ENCODE data around the gene AKNAD1.
A peak's percentile ranks its signal among the peaks of the same experiment; 100 is the strongest.

AKNAD1 gene

DNA sequence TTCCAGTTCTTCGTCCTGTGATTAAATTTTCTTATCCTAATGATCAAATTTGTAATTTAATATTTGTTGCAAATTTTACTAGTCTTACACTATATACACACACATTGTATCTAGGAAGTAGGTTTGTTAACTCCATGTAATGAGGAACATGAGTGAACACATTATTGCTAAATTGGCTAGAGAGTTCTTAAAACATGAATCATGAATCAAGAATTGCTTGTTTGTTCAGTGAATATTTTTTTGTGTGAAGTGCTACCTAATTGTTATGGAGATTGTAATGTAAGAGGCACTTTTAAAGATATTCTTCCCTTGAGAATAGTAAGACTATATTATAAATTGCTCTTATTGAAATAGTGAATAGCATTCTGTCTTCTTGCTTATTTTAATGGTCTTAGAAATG is 24.5 kb upstream of the AKNAD1 start:
- DNase-seq (ENCODE audit: low read depth), result peak; percentile 16
- no peak overlapping the region for H3K4me3 ChIP-seq (ENCODE audit: low read depth, low read length)
- TF ChIP-seq MYC (IDR thresholded peaks at IDR 0.05; ENCODE audit: low read depth, low read length) (no peak), POLR2A (IDR thresholded peaks at IDR 0.05; ENCODE audit: extremely low read depth, insufficient read length) (no peak)
- TF ChIP-seq, protein P1, sequence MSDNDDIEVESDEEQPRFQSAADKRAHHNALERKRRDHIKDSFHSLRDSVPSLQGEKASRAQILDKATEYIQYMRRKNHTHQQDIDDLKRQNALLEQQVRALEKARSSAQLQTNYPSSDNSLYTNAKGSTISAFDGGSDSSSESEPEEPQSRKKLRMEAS (IDR thresholded peaks at IDR 0.05; ENCODE audit: low read depth, low read length), result no peak
- TF ChIP-seq, protein P2, sequence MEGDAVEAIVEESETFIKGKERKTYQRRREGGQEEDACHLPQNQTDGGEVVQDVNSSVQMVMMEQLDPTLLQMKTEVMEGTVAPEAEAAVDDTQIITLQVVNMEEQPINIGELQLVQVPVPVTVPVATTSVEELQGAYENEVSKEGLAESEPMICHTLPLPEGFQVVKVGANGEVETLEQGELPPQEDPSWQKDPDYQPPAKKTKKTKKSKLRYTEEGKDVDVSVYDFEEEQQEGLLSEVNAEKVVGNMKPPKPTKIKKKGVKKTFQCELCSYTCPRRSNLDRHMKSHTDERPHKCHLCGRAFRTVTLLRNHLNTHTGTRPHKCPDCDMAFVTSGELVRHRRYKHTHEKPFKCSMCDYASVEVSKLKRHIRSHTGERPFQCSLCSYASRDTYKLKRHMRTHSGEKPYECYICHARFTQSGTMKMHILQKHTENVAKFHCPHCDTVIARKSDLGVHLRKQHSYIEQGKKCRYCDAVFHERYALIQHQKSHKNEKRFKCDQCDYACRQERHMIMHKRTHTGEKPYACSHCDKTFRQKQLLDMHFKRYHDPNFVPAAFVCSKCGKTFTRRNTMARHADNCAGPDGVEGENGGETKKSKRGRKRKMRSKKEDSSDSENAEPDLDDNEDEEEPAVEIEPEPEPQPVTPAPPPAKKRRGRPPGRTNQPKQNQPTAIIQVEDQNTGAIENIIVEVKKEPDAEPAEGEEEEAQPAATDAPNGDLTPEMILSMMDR (IDR thresholded peaks at IDR 0.05; ENCODE audit: low read depth, low read length), result no peak

DNA sequence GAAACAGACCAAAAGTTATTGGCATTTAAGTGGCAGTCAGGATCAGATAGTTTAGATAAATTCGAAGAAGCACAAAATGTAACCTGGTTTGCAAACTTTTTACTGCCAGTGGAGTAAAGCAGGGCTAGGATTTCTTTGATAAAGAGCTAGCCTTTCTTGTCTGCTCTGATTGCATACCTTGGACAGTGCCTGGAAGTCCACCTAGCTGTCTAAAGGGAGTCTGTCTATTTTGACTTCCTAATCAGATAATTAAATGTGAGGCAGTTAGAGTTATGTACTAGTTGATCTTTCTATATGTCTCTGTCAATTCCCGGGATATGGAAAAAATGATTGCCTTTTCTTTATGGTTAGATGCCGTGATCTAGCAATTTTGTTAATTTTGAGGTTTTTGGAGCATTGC is 24.0 kb upstream of the AKNAD1 start:
- no peak overlapping the region for H3K4me3 ChIP-seq (ENCODE audit: low read depth, low read length)
- TF ChIP-seq, protein P2 (IDR thresholded peaks at IDR 0.05; ENCODE audit: low read depth, low read length), result no peak
- TF ChIP-seq, protein P1 (IDR thresholded peaks at IDR 0.05; ENCODE audit: low read depth, low read length), result no peak
- TF ChIP-seq POLR2A (IDR thresholded peaks at IDR 0.05; ENCODE audit: extremely low read depth, insufficient read length) (no peak), MYC (IDR thresholded peaks at IDR 0.05; ENCODE audit: low read depth, low read length) (no peak)
- DNase-seq (ENCODE audit: low read depth), result no peak

DNA sequence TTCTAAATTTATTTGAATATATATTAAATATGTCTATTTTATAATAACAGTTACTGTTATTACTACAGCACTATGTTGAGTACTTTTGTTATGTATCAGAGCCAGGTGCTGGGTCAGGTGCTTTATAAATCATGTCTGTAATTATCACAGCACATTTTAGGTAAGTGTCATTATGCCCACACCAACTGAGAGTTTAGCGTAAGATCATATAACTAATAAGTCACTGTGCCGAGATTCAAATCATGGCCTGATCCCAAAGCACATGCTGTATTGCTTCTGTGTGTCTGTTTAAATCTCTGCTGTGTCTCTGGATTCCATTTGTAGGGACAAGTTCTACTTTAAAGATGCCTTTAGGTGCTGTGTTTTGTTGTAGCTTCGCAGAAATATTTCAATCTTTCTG is 21.8 kb upstream of the AKNAD1 start:
- no peak for DNase-seq (ENCODE audit: low read depth)
- no peak overlapping the region for H3K4me3 ChIP-seq (ENCODE audit: low read depth, low read length)
- TF ChIP-seq POLR2A (IDR thresholded peaks at IDR 0.05; ENCODE audit: extremely low read depth, insufficient read length), result no peak
- TF ChIP-seq, protein P1 (IDR thresholded peaks at IDR 0.05; ENCODE audit: low read depth, low read length), result no peak
- TF ChIP-seq, protein P2 (IDR thresholded peaks at IDR 0.05; ENCODE audit: low read depth, low read length), result no peak
- no peak for TF ChIP-seq MYC (IDR thresholded peaks at IDR 0.05; ENCODE audit: low read depth, low read length)

DNA sequence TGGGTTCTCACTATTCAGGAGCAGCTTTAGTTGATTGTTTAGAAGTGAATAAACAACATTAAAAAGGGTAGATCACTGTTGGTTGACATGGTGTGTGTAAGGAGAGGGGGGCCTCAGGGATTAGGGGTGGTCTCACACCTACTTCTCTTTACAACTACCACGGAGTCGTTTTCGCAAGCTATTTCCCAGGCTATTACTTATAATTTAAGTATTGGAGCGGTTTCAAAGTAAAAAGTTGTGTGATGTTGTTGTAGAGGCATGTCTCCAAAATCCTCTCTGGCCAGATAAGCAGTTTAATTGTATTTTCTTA is 21.2 kb upstream of the AKNAD1 start:
- TF ChIP-seq, protein P1 (IDR thresholded peaks at IDR 0.05; ENCODE audit: low read depth, low read length), result no peak
- no peak for TF ChIP-seq POLR2A (IDR thresholded peaks at IDR 0.05; ENCODE audit: extremely low read depth, insufficient read length)
- no peak for TF ChIP-seq MYC (IDR thresholded peaks at IDR 0.05; ENCODE audit: low read depth, low read length)
- TF ChIP-seq, protein P2 (IDR thresholded peaks at IDR 0.05; ENCODE audit: low read depth, low read length), result no peak
- no peak for DNase-seq (ENCODE audit: low read depth)
- H3K4me3 ChIP-seq (ENCODE audit: low read depth, low read length), result peak overlapping the region; percentile 86

DNA sequence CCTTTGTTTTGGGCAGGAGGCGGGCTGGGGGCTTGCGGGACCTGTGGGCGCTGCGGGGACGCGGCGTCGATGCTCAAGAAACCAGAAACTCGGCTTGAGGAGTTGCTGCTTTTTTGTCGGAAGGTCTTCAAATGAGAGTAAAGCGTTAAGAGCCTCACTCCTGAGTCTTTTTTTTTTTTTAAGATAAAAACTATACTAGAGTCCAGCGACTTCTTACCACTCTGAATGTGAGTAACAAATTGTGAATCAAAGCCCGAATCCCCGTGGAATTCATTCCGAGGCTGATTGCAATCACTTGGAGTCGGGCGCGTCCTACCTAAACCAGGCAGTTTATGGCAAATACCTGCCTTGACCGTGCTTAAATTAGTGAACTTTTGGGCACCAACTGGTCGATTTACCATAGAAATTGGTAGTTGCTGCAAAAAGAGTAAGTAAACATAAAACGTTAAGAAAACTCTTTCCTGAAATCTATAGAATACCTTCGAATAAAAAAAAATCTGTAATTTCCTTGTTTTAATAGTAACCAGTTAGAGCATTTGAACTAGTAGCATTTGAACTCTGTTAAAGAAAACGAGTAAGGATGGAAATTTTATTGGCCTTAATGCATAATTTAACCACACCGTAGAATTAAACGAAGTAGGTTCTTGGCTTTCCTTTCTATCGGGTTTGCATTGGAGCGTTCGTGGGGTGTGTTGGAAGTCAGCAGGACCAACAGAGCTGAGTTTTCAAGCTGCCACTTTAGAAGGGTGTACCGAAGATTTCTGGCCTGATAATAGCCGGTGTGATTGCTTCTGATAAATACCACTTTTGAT is 20.7 kb upstream of the AKNAD1 start:
- TF ChIP-seq, protein P2 (IDR thresholded peaks at IDR 0.05; ENCODE audit: low read depth, low read length), result no peak
- no peak for TF ChIP-seq POLR2A (IDR thresholded peaks at IDR 0.05; ENCODE audit: extremely low read depth, insufficient read length)
- no peak for TF ChIP-seq MYC (IDR thresholded peaks at IDR 0.05; ENCODE audit: low read depth, low read length)
- TF ChIP-seq, protein P1 (IDR thresholded peaks at IDR 0.05; ENCODE audit: low read depth, low read length), result no peak
- peak overlapping the region; percentile 86 for H3K4me3 ChIP-seq (ENCODE audit: low read depth, low read length)
- DNase-seq (ENCODE audit: low read depth), result peak; percentile 41
